Ecto neural progenitor cell (in vitro differentiated cells): ENCODE data around the gene RXFP2.

Source experiments
- DNase-seq: peaks from one replicate; pipeline ENCODE4 v3.0.0-alpha.2; 2018; ENCODE audit warnings: low spot score

The RXFP2 gene

GRCh38 chr13:31824705-31825517 lies 85.6 kb downstream of the RXFP2 start:
- no peak for DNase-seq

GRCh38 chr13:31826521-31826920 lies 87.2 kb downstream of the RXFP2 start:
- no peak for DNase-seq

- no peak for DNase-seq
Observed at GRCh38 chr13:31827707-31828106, 88.4 kb downstream of the RXFP2 start.

- no peak for DNase-seq
Observed at GRCh38 chr13:31835932-31836331, 96.6 kb downstream of the RXFP2 start.

DNA sequence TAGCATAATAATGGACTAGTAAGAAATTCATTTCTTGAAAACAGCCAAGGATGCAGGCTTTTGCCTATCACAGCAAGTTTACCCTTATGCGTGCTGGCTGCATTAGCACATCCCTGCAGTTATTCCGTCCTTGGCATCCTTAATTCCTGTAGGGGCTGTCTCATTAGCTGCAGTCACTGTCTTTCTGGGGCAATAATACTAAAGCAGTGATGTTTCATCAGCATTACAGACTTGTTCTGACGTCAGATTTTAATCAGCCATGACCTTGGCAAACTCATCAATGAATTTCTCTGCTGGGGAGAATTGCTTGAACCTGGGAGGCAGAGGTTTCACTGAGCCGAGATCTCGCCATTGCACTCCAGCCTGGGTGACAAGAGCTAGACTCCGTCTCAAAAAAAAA lies 103.7 kb downstream of the RXFP2 start:
- DNase-seq, result no peak

DNA sequence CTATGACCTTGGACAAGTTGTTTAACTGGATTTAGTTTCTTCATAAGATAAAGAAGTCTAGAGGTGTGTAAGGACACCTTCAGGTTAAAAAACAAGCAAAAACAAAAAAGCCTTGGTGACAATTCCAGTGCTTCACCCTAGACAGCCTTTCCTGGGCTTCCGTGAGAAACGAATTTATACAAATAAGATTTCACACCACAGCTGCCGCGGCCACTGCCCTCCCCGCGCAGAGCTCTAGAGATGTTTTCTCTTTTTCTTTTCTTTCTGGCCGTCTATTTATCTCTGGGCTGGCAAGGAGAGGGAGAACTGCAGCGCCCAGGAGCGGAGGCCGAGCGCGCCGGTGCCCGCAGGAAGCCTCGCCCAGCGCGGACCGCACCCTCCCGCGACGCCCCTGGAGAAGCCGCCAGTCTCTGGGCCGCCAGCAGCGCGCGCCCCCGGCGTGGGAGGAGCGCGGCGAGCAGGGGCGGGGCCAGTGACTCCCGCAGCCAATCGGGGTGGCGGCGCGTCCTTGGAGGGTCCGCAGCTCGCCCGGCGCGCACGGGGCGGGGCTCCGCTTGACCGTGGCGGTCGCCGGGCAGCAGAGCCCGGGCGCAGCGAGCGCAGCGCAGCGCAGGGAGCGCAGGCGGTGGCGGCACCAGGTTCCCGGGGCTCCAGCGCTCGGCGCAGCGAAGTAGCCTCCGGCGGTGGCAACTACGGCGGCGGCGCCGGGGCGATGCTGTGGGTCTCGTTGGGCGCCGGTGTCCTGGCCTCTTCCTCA lies 107.0 kb downstream of the RXFP2 start:
- DNase-seq, result peak; percentile 92

- DNase-seq, result no peak
Observed at GRCh38 chr13:31846961-31847752, 107.8 kb downstream of the RXFP2 start.

- no peak for DNase-seq
Observed at GRCh38 chr13:31848621-31849020, 109.3 kb downstream of the RXFP2 start.

DNA sequence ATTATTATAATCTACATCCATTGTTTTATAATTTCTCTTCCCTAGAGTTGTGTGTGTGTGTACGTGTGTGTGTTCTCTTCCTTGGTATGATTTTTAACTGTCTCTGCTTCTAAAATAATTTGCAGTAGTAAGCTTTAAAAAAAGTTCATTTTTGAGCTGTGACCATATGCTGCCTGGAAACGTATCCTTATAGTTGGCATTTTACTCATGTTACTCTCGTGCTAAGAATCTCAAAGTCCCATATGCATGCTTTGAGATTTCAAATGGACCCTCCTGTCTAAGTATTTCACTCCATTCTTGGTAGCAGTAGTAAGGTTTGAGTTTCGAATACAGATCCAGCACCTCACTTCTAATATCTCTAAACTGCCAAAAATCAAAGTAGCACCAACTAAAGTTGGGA lies 109.9 kb downstream of the RXFP2 start:
- DNase-seq, result no peak

DNA sequence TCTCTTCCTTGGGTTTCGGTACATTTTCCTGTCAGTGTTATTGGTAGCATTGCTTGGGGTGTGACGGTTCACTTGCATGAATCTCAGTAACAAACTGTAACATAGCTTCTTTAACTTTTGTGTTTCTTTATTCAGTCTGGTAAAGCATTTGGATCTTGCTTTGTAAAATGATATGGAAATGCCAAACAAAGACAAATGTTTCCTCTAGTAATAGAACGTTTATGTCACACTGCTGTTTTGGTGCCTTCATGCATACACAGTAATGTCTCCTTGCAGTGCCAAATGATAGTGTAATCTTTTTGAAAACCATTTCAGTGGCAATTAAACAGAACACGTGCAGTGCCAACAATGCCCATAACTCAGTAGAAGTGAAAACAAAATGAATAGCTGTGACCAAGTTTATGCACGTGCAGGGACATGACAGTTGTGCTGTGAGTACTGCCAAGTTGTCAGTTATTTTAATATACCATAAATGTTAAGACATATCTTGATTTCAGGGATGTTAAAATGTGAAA lies 110.8 kb downstream of the RXFP2 start:
- no peak for DNase-seq

GRCh38 chr13:31851216-31851615 lies 111.9 kb downstream of the RXFP2 start:
- DNase-seq, result no peak
